ENCODE results near the gene DCAF11.

Gene DCAF11

GRCh38 chr14:24151404-24152080 lies 37.0 kb downstream of the DCAF11 start:
- TF ChIP-seq GATA2 (IDR thresholded peaks at IDR 0.05; ENCODE audit: low read depth, low read length) (no peak), GATA3 (IDR thresholded peaks at IDR 0.05; ENCODE audit: low read depth, low read length) (no peak)

DNA sequence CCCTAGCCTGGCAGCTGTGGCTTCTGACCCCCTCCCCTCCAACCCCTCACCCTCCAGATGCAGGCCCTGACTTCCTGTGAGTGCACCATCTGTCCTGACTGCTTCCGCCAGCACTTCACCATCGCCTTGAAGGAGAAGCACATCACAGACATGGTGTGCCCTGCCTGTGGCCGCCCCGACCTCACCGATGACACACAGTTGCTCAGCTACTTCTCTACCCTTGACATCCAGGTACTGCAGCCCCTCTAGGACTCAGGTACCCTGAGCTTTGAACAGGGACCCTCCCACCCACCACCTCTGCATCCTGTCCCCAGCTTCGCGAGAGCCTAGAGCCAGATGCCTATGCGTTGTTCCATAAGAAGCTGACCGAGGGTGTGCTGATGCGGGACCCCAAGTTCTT lies 40.5 kb downstream of the DCAF11 start:
- TF ChIP-seq GATA2 (IDR thresholded peaks at IDR 0.05; ENCODE audit: low read depth, low read length) (no peak), GATA3 (IDR thresholded peaks at IDR 0.05; ENCODE audit: low read depth, low read length) (no peak)

DNA sequence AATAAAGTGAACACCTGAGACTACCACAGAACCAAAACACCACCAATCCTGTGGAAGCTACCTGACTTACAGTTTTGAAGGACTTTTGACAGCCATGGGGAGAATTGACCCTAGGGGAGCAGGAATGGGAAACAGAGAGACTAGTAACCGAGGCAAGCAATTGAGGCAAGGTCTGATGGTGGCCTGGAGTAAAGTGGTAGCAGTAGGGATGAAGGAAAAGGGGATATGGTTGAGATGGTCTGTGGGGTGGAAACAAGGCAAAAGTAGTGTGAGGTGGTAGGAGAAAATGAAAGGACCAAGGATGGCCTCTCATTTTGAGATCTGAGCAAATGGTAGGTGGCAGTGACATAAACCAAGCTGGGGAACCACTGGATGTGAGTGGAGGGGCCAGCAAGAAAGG lies 42.3 kb downstream of the DCAF11 start:
- TF ChIP-seq GATA3 (IDR thresholded peaks at IDR 0.05; ENCODE audit: low read depth, low read length), result no peak
- TF ChIP-seq GATA2 (IDR thresholded peaks at IDR 0.05; ENCODE audit: low read depth, low read length), result no peak

- TF ChIP-seq GATA2 (IDR thresholded peaks at IDR 0.05; ENCODE audit: low read depth, low read length) (no peak), GATA3 (IDR thresholded peaks at IDR 0.05; ENCODE audit: low read depth, low read length) (no peak)
Observed at GRCh38 chr14:24157331-24157730, 42.8 kb downstream of the DCAF11 start.

GRCh38 chr14:24159777-24160498 lies 45.4 kb downstream of the DCAF11 start:
- TF ChIP-seq GATA3 (IDR thresholded peaks at IDR 0.05; ENCODE audit: low read depth, low read length), result no peak
- TF ChIP-seq GATA2 (IDR thresholded peaks at IDR 0.05; ENCODE audit: low read depth, low read length), result no peak

DNA sequence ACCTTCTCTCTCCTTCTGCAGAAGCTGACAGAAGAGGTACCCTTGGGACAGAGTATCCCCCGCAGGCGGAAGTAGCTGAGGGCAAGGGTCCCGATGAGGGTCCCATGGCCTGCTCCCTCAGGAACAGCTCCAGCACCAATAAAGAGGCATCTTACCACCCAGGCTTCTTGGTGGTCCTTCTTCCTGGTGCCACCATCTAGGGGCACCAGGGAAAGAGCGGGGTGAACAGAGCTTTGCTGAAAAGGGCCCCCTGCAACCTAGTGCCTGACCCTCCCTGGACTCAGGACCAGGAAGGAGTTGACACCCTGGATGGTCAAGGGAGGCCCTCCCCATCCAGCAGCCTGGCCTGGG lies 45.9 kb downstream of the DCAF11 start:
- TF ChIP-seq GATA3 (IDR thresholded peaks at IDR 0.05; ENCODE audit: low read depth, low read length), result no peak
- TF ChIP-seq GATA2 (IDR thresholded peaks at IDR 0.05; ENCODE audit: low read depth, low read length), result no peak

GRCh38 chr14:24160850-24161804 lies 46.5 kb downstream of the DCAF11 start, which contains the start of gene IRF9:
Gene IRF9, plus strand, starts transcription at chr14:24161265. Its CDS starts 880 bp downstream, at chr14:24162145.
- TF ChIP-seq GATA2 (IDR thresholded peaks at IDR 0.05; ENCODE audit: low read depth, low read length) (peak; percentile 42), GATA3 (IDR thresholded peaks at IDR 0.05; ENCODE audit: low read depth, low read length) (no peak)

GRCh38 chr14:24162093-24162492 lies 47.5 kb downstream of the DCAF11 start:
- TF ChIP-seq GATA2 (IDR thresholded peaks at IDR 0.05; ENCODE audit: low read depth, low read length) (no peak), GATA3 (IDR thresholded peaks at IDR 0.05; ENCODE audit: low read depth, low read length) (no peak)

GRCh38 chr14:24164518-24164991 lies 50.0 kb downstream of the DCAF11 start:
- TF ChIP-seq GATA2 (IDR thresholded peaks at IDR 0.05; ENCODE audit: low read depth, low read length) (no peak), GATA3 (IDR thresholded peaks at IDR 0.05; ENCODE audit: low read depth, low read length) (no peak)

DNA sequence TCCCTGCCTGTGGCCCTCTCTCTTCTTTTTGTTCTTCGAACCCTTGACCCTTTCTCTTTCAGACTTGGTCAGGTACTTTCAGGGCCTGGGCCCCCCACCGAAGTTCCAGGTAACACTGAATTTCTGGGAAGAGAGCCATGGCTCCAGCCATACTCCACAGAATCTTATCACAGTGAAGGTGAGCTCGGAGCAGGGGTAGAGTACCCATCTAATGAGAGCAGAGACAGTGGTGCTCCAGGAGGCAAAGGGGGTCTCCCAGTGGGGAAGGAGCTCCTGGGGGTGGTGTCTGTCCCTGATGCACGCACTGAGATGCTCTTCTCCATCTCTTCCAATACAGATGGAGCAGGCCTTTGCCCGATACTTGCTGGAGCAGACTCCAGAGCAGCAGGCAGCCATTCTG lies 51.2 kb downstream of the DCAF11 start:
- no peak for TF ChIP-seq GATA2 (IDR thresholded peaks at IDR 0.05; ENCODE audit: low read depth, low read length)
- no peak for TF ChIP-seq GATA3 (IDR thresholded peaks at IDR 0.05; ENCODE audit: low read depth, low read length)

DNA sequence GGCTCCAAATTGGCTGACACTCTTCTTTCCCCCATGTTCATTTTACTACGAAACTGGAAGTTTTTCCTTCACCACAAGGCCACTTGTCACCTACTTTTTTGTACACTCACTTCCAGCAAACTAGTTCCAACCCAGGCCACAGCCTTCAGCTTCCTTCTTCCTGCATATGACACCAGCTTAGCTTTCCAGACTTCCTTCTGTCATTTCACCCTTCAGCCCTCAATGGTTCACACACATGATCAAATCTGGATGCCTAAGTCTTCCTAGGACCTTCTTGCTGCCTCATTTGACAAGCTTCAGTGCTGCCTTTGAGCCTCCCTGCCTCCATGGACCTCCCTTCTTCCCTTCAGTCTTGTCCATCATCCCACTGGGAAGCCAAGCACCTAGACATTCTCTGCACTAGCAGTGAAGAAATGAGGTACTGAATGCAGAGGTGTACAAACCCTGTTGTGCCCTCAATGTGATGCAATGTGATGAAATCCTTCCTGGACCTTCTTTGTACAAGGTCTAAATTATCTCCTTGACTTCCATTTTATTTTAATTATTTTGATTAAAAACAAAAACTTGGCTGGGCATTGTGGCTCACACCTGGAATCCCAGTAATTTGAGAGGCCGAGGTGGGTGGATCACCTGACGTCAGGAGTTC lies 53.0 kb downstream of the DCAF11 start:
- TF ChIP-seq GATA2 (IDR thresholded peaks at IDR 0.05; ENCODE audit: low read depth, low read length) (no peak), GATA3 (IDR thresholded peaks at IDR 0.05; ENCODE audit: low read depth, low read length) (no peak)

DNA sequence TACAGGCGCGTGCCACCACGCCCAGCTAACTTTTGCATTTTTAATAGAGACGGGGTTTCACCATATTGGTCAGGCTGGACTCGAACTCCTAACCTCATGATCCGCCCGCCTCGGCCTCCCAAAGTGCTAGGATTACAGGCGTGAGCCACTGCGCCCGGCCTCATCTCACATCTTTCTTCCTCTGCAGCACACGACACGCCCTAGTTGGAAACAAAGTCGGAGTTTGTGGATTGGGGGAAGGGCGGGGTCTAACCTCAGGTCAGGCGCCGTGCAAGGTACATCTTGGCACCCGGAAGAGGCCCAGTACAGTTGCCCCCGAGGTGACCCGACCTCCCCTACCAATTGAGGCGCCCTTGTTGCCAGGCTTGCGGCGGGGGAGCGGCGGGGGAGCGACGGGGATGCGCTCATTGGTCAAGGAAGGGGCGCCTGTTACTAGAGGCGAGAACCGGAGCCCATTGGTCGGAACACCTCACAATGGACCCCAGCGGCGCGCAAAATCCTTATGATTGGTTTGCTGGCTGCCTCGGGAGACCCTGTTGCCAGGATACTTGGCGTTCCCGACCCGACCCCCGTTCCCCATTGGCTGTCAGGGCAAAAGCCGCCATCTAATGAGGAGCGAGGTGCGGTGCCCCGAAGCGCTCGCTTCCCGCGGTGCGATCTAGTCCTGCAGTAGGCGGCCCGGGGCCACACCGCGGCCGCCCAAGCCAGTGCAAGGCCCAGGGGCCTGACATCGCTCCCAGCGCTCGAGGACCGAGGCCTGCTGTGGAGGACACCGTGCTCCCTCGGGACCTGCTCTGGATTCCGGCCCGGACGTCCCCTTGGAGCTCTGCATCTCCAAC lies 57.1 kb downstream of the DCAF11 start, which contains the start of gene REC8:
Gene REC8 (plus strand): TSS at position 659 of the 839 bp plus-strand sequence. CDS start 473 bp downstream, outside the sequence.
- TF ChIP-seq GATA2 (IDR thresholded peaks at IDR 0.05; ENCODE audit: low read depth, low read length), result no peak
- TF ChIP-seq GATA3 (IDR thresholded peaks at IDR 0.05; ENCODE audit: low read depth, low read length), result no peak
